SK-N-MC (cell line): ENCODE measurements around the gene PEDS1.

Source experiments
- EZH2 ChIP-seq: fragments of 200-600 bp; sonication (generic); IDR thresholded peaks from one replicate; pipeline ENCODE4 v1.6.1; 2017; ENCODE audit warnings: antibody characterized with exemption
- FOXP2 ChIP-seq: optimal IDR thresholded peaks from 2 replicates; pipeline ENCODE3; 2011; ENCODE audit warnings: mild to moderate bottlenecking, moderate library complexity; ENCODE audit not compliant: insufficient read depth; ENCODE audit errors: extremely low read length, control extremely low read depth
- POLR2AphosphoS5 ChIP-seq: IDR thresholded peaks from 2 replicates; pipeline ENCODE4 v1.6.1; 2012; ENCODE audit warnings: mild to moderate bottlenecking, low read depth, low read length, borderline replicate concordance

GRCh38 chr20:50111120-50111828 lies 42.2 kb downstream of the PEDS1 start:
- no peak for TF ChIP-seq EZH2
- TF ChIP-seq POLR2AphosphoS5: no peak
- TF ChIP-seq FOXP2: no peak
